Mesenchymal stem cell (in vitro differentiated cells and primary cell): Measurements from ENCODE around the gene MTHFD1L.

Source experiments
- DNase-seq: peaks from one replicate; pipeline ENCODE4 v3.0.0-alpha.2; 2013
- H2AFZ ChIP-seq: one replicate; pipeline ENCODE4 v1.6.1; 2013; ENCODE audit warnings: low read depth, mild to moderate bottlenecking, control low read depth, inconsistent platforms, low read length, moderate library complexity
- H2AK5ac ChIP-seq: 2 replicates; pipeline ENCODE4 v1.6.1; 2013; ENCODE audit warnings: low read length, moderate library complexity, mild to moderate bottlenecking, inconsistent platforms; ENCODE audit not compliant: severe bottlenecking
- H2BK120ac ChIP-seq: one replicate; pipeline ENCODE4 v1.6.1; 2013; ENCODE audit warnings: low read depth, mild to moderate bottlenecking, inconsistent platforms, low read length, moderate library complexity
- H2BK12ac ChIP-seq, 2 experiments: one replicate each; pipeline ENCODE4 v1.6.1; 2013; ENCODE audit warnings: inconsistent platforms in 2 of 2, low read length in 2 of 2, mild to moderate bottlenecking in 2 of 2, moderate library complexity in 2 of 2, control low read depth in 1 of 2
- H2BK15ac ChIP-seq: one replicate; pipeline ENCODE4 v1.6.1; 2013; ENCODE audit warnings: mild to moderate bottlenecking, low read depth, inconsistent platforms; ENCODE audit not compliant: poor library complexity, severe bottlenecking
- H2BK5ac ChIP-seq: 2 replicates; pipeline ENCODE4 v1.6.1; 2013; ENCODE audit warnings: low read depth, mild to moderate bottlenecking, low read length, control low read depth, inconsistent platforms; ENCODE audit not compliant: poor library complexity, severe bottlenecking
- H3K14ac ChIP-seq, 2 experiments: one replicate each; pipeline ENCODE4 v1.6.1; 2013; ENCODE audit warnings: inconsistent platforms in 2 of 2, low read length in 2 of 2, control low read depth in 1 of 2, mild to moderate bottlenecking in 1 of 2, moderate library complexity in 1 of 2
- H3K18ac ChIP-seq, 2 experiments: one replicate each; pipeline ENCODE4 v1.6.1; 2013; ENCODE audit warnings: inconsistent platforms in 2 of 2, low read length in 2 of 2, control low read depth in 1 of 2, low read depth in 1 of 2, mild to moderate bottlenecking in 1 of 2
- H3K23ac ChIP-seq, 2 experiments: one replicate each; pipeline ENCODE4 v1.6.1; 2013; ENCODE audit warnings: inconsistent platforms in 2 of 2, low read length in 2 of 2, mild to moderate bottlenecking in 2 of 2, moderate library complexity in 2 of 2, control low read depth in 1 of 2
- H3K27ac ChIP-seq: 2 replicates; pipeline ENCODE4 v1.5.1; 2013; ENCODE audit warnings: mild to moderate bottlenecking, moderate library complexity, low read length, control low read depth, inconsistent platforms; ENCODE audit not compliant: poor library complexity, severe bottlenecking
- H3K27me3 ChIP-seq, 2 experiments: 2 replicates each; pipeline versions ENCODE4 v1.6.1 to v1.7.0; 2013; ENCODE audit warnings: low read length in 2 of 2, mild to moderate bottlenecking in 2 of 2, moderate library complexity in 2 of 2, control low read depth in 1 of 2, inconsistent platforms in 1 of 2; ENCODE audit not compliant: control insufficient read depth in 1 of 2, insufficient read depth in 1 of 2
- H3K36me3 ChIP-seq, 2 experiments: 2 replicates each; pipeline versions ENCODE4 v1.6.1 to v1.7.0; 2013; ENCODE audit warnings: low read length in 2 of 2, control low read depth in 1 of 2, inconsistent platforms in 1 of 2, low read depth in 1 of 2, mild to moderate bottlenecking in 1 of 2; ENCODE audit not compliant: insufficient read depth in 2 of 2, control insufficient read depth in 1 of 2
- H3K4ac ChIP-seq, 2 experiments: one replicate each; pipeline ENCODE4 v1.6.1; 2013; ENCODE audit warnings: inconsistent platforms in 2 of 2, low read length in 2 of 2, mild to moderate bottlenecking in 2 of 2, moderate library complexity in 2 of 2, control low read depth in 1 of 2, low read depth in 1 of 2
- H3K4me1 ChIP-seq: 2 replicates; pipeline ENCODE4 v1.6.1; 2013; ENCODE audit warnings: low read depth, low read length, control low read depth; ENCODE audit not compliant: control insufficient read depth, insufficient read depth
- H3K4me2 ChIP-seq: 2 replicates; pipeline ENCODE4 v1.6.1; 2013; ENCODE audit warnings: low read length, mild to moderate bottlenecking, inconsistent platforms; ENCODE audit not compliant: poor library complexity, severe bottlenecking
- H3K4me3 ChIP-seq, 2 experiments: 2 replicates each; pipeline versions ENCODE4 v1.5.1 to v1.7.0; 2013; ENCODE audit warnings: low read length in 2 of 2, mild to moderate bottlenecking in 2 of 2, control low read depth in 1 of 2, low read depth in 1 of 2; ENCODE audit not compliant: insufficient read depth in 1 of 2
- H3K79me1 ChIP-seq: replicated peaks from 2 replicates; pipeline ENCODE4 v1.6.1; 2013; ENCODE audit warnings: mild to moderate bottlenecking, control low read depth, low read length, inconsistent platforms; ENCODE audit not compliant: poor library complexity, severe bottlenecking
- H3K9ac ChIP-seq: 2 replicates; pipeline ENCODE4 v1.7.0; 2013; ENCODE audit warnings: mild to moderate bottlenecking, low read length, moderate library complexity
- H3K9me3 ChIP-seq: 2 replicates; pipeline ENCODE4 v1.7.0; 2013; ENCODE audit warnings: mild to moderate bottlenecking, low read length; ENCODE audit not compliant: control insufficient read depth
- H4K8ac ChIP-seq: one replicate; pipeline ENCODE4 v1.6.1; 2013; ENCODE audit warnings: inconsistent platforms, mild to moderate bottlenecking, low read length, moderate library complexity
- H4K91ac ChIP-seq: one replicate; pipeline ENCODE4 v1.6.1; 2013; ENCODE audit warnings: mild to moderate bottlenecking, low read length, inconsistent platforms
- WGBS: methylation state at CpG from one replicate; pipeline ENCODE4 v1.1.7; 2013; ENCODE audit warnings: mixed read lengths; 5-methylcytosine and 5-hydroxymethylcytosine counted together

MTHFD1L gene

DNA sequence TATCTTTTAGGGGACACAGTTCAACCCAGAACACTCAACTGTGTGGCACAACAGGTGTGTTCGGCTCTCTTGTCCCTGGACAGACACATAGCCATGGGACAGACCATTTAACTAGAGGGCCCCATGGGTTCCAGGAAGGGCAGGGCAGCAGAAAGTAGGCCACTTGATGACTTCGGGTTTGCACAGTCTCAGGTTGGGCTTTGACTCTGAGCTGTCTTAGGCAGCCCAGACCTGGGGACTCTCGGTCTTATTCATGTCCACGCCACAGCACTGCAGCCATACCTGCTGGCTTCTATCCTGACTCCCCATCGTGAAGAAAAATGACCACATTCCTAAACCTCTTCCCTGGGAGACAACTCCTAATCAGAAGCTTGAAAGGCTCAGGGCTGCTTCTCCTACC, 228.2 kb downstream of the MTHFD1L start:
- no peak overlapping the region for H3K18ac ChIP-seq
- H3K4me1 ChIP-seq, result peaks cover 5% of the 10 kb centered on the region
- H2BK15ac ChIP-seq, result no peak overlapping the region
- H2AK5ac ChIP-seq, result no peak overlapping the region
- no peak overlapping the region for H3K27ac ChIP-seq
- H3K9me3 ChIP-seq, result no peaks in the 10 kb centered on the region
- H2BK12ac ChIP-seq, result no peak overlapping the region
- no peak for DNase-seq
- no peak overlapping the region for H2BK120ac ChIP-seq
- H3K4ac ChIP-seq, result no peak overlapping the region
- H3K36me3 ChIP-seq, result peaks cover 32 to 34% of the 10 kb centered on the region in 2 experiments
- H4K91ac ChIP-seq, result no peak overlapping the region
- no peak overlapping the region for H2BK5ac ChIP-seq
- no peak overlapping the region for H3K14ac ChIP-seq
- H4K8ac ChIP-seq, result no peak overlapping the region
- H3K4me3 ChIP-seq, result no peak overlapping the region
- no peak overlapping the region for H3K9ac ChIP-seq
- 93% methylated on average over 5 of the region's 5 CpGs for WGBS
- H2AFZ ChIP-seq, result no peak overlapping the region
- H3K4me2 ChIP-seq, result no peak overlapping the region
- no peak overlapping the region for H3K23ac ChIP-seq
- peaks cover 10% of the 10 kb centered on the region for H3K79me1 ChIP-seq
- H3K27me3 ChIP-seq, result no peaks in the 10 kb centered on the region

GRCh38 chr6:151095538-151096254, 230.2 kb downstream of the MTHFD1L start:
- no peak overlapping the region for H3K14ac ChIP-seq
- no peak overlapping the region for H3K4me2 ChIP-seq
- H3K4me3 ChIP-seq, result no peak overlapping the region
- no peak overlapping the region for H2AK5ac ChIP-seq
- H2BK15ac ChIP-seq, result no peak overlapping the region
- H3K9ac ChIP-seq, result no peak overlapping the region
- H3K4me1 ChIP-seq, result peaks cover 2% of the 10 kb centered on the region
- no peak overlapping the region for H3K23ac ChIP-seq
- H3K79me1 ChIP-seq, result peaks cover 9% of the 10 kb centered on the region
- WGBS, result 96% methylated on average over 6 of the region's 6 CpGs
- H2AFZ ChIP-seq, result no peak overlapping the region
- H3K18ac ChIP-seq, result peak overlapping the region in 1 of 2 experiments; percentile 78
- no peak overlapping the region for H4K91ac ChIP-seq
- H4K8ac ChIP-seq, result no peak overlapping the region
- peaks cover 34 to 35% of the 10 kb centered on the region in 2 experiments for H3K36me3 ChIP-seq
- peak overlapping the region in 1 of 2 experiments; percentile 29 for H2BK12ac ChIP-seq
- no peak overlapping the region for H3K27ac ChIP-seq
- no peak overlapping the region for H2BK5ac ChIP-seq
- no peaks in the 10 kb centered on the region for H3K9me3 ChIP-seq
- peak overlapping the region in 1 of 2 experiments; percentile 33 for H3K4ac ChIP-seq
- DNase-seq, result no peak
- no peaks in the 10 kb centered on the region for H3K27me3 ChIP-seq
- no peak overlapping the region for H2BK120ac ChIP-seq

DNA sequence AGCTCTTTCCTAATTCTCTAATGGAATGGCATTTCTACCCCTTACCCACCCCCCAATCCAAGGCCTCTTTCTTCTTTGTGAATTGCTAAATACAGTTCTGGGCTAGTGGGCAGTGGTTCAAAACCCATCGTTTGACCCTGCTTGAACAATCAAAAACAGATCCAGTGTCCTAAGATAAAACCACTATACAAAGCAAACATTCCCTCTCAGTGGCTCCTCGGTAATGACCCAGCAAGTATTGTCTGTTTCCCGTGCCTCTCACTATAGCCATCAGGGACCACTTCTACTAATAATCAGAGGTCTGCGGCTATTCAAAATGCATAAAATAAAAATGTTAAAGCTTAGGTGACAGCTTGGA, 230.7 kb downstream of the MTHFD1L start:
- H2BK5ac ChIP-seq, result no peak overlapping the region
- H2BK120ac ChIP-seq, result no peak overlapping the region
- H3K4ac ChIP-seq, result no peak overlapping the region
- DNase-seq, result no peak
- no peaks in the 10 kb centered on the region for H3K9me3 ChIP-seq
- H3K36me3 ChIP-seq, result peaks cover 29 to 32% of the 10 kb centered on the region in 2 experiments
- H3K27ac ChIP-seq, result no peak overlapping the region
- no peak overlapping the region for H2AFZ ChIP-seq
- H3K23ac ChIP-seq, result no peak overlapping the region
- H3K4me2 ChIP-seq, result no peak overlapping the region
- H2BK15ac ChIP-seq, result no peak overlapping the region
- H3K9ac ChIP-seq, result no peak overlapping the region
- H3K79me1 ChIP-seq, result peaks cover 6% of the 10 kb centered on the region
- no peak overlapping the region for H3K4me3 ChIP-seq
- no peak overlapping the region for H2BK12ac ChIP-seq
- 86% methylated on average over 3 of the region's 4 CpGs for WGBS
- no peak overlapping the region for H3K18ac ChIP-seq
- no peak overlapping the region for H3K14ac ChIP-seq
- H4K8ac ChIP-seq, result no peak overlapping the region
- peaks cover 2% of the 10 kb centered on the region for H3K4me1 ChIP-seq
- no peak overlapping the region for H4K91ac ChIP-seq
- no peaks in the 10 kb centered on the region for H3K27me3 ChIP-seq
- H2AK5ac ChIP-seq, result no peak overlapping the region

DNA sequence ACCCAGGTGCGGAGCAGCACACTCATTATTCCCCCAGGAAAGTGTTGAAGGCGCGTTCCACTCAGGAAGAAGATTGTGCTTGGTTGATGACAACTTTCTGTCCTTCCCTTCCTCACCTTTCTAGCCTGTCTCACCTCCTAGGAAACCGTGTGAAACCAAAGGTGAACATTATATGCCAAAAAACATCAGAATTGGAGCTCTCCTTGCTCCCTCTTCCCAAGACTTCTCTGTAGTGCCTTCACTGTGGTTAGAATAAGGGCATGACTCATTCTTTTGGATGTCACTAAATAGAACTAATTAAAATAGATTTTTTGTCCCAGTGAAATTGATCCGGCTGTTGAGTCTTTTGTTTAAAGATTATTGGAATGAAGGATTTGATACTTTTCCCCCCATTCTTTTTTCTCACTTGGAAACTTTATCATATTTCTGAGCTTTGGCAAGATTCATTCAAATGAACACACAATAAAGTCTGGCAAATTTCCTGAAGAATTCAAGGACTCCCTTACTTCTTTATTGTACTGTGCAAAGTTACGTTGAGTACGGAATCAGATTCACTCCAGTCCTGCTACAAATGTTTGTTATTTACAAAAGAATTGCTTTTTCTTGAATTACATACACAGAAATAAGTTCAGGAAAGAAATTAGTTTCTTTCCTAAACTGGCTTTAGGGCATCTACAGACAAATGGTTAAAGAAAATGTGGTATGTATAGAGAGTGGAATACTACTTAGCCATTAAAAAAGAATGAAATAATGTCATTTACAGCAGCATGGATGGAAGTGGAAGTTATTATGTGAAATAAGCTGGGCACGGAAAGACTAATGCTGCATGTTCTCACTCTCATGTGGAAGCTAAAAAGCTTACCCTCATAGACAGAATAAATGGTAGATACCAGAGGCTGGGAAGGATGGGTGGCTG, 231.4 kb downstream of the MTHFD1L start:
- H3K9ac ChIP-seq, result no peak overlapping the region
- H3K4me2 ChIP-seq, result no peak overlapping the region
- H3K36me3 ChIP-seq, result peaks cover 28 to 30% of the 10 kb centered on the region in 2 experiments
- peaks cover 2% of the 10 kb centered on the region for H3K4me1 ChIP-seq
- H2BK120ac ChIP-seq, result no peak overlapping the region
- H3K14ac ChIP-seq, result no peak overlapping the region
- H3K4me3 ChIP-seq, result no peak overlapping the region
- H4K91ac ChIP-seq, result no peak overlapping the region
- no peak overlapping the region for H2BK5ac ChIP-seq
- H3K18ac ChIP-seq, result no peak overlapping the region
- H4K8ac ChIP-seq, result no peak overlapping the region
- no peaks in the 10 kb centered on the region for H3K27me3 ChIP-seq
- no peak overlapping the region for H3K23ac ChIP-seq
- H3K27ac ChIP-seq, result no peak overlapping the region
- no peak for DNase-seq
- peak overlapping the region; percentile 38 to 39 for H2BK12ac ChIP-seq
- no peak overlapping the region for H2AFZ ChIP-seq
- H3K4ac ChIP-seq, result no peak overlapping the region
- WGBS, result 98% methylated on average over 4 of the region's 8 CpGs
- H2BK15ac ChIP-seq, result no peak overlapping the region
- H2AK5ac ChIP-seq, result no peak overlapping the region
- H3K79me1 ChIP-seq, result peaks cover 6% of the 10 kb centered on the region
- no peaks in the 10 kb centered on the region for H3K9me3 ChIP-seq
